Amygdala (tissue), 56 donors: ENCODE data around the gene BMP10.

Experiments used
- DNase-seq, 56 donors: peaks; one replicate each; lab custom pipeline; 2025; lab: John Stamatoyannopoulos, UW

The BMP10 gene, protein sequence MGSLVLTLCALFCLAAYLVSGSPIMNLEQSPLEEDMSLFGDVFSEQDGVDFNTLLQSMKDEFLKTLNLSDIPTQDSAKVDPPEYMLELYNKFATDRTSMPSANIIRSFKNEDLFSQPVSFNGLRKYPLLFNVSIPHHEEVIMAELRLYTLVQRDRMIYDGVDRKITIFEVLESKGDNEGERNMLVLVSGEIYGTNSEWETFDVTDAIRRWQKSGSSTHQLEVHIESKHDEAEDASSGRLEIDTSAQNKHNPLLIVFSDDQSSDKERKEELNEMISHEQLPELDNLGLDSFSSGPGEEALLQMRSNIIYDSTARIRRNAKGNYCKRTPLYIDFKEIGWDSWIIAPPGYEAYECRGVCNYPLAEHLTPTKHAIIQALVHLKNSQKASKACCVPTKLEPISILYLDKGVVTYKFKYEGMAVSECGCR

GRCh38 chr2:68871159-68871764, at the start of gene BMP10:
TSS of gene BMP10 (minus strand) at chr2:68871397. CDS start at chr2:68871358, 39 bp downstream.
- DNase-seq, result no peak

DNA sequence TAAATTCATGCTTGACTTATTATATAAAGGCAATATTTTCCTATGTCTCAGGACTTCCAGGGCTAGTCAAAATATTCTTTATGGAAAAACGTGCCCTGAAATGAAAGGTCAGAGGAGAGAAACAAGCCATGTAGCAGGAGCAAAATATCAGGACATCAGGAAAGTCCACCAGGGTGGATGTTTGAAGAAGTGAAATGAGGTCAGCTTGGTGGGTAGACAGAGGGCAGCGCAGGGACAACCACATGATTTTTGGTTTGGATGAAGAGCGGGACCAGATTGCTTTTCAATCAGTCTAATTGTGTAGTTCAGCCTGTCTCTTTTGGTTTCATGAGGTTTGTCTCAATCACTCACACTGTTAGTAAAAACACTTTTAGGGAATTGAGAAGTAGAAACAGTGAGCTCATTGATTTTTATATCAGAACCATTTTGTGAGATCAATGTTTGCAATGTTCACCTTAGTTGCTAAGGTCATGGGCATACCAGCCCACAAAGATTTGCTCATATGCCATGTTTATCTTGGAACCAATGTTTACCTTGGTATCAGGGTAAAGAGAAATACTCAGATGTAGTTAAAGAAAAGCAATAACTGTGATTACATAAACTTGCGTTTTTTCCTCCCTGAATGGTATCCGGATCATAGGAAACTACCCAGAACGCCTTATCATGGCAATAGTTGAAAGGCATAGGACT, 49.4 kb upstream of the BMP10 start:
- DNase-seq, result no peak

GRCh38 chr2:68918497-68918896, 47.3 kb upstream of the BMP10 start:
- DNase-seq, result no peak

DNA sequence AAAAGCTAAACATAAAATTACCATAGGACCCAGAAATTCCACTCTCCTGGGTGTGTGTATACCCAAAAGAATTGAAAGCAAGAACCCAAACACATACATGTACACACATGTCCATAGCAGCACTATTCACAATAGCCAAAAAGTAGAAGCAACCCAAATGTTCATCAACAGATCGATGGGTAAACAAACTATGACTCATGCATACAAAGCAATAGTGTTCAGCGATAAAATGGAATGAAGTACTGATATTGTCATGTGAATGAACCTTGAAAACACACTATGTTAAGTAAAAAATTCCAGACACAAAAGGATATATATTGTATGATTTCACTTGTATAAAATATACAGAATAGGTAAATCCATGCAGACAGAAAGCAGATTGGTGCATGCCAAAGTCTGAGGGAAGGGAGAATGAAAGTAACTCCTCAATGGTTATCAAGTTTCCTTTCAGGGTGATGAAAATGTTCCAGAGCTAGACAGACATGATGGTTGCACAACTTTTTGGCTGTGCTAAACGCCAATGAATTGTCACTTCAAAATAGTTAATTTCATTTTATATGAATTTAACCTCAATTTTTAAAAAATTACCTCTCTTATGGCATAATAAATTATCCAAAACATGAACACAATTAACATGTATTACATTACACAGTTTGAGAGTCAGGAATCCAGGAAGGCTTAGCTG, 46.0 kb upstream of the BMP10 start:
- DNase-seq, result no peak

DNA sequence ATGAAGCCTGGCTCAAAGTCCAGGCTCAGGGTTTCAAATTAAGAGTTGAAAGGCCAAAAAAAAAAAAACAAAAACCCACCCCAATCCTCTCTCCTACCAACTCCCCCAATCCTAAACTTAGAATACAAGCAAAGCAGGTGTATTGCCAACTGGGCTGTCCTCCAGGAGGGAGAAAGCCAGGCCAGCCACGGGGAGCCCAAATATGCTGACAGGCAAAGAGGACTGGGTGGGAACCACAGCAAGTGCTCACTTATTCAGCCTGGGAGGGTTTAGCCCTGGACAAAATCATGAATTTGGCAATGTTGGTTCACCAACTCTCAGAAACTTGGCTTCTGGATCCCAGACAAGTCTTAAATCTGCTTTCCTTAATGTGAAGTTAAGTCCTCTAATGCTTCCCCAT, 45.0 kb upstream of the BMP10 start:
- no peak for DNase-seq

DNA sequence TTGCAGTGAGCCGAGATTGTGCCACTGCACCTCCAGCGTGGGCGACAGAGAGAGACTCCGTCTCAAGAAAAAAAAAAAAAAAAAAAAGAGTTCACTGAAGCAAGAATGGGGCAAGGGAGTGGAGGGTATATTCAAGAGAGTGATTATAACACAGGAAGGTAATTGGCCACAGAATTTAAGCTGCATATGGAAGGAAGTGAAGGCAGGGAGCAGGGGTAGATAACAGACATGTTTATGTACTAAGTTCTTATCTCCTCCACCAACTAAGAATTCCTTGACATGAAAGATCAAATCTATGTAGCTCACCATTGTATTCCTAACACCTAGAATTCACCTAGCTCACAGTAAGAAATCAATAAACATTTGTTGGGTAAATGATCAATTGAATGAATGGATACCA, 44.2 kb upstream of the BMP10 start:
- no peak for DNase-seq

DNA sequence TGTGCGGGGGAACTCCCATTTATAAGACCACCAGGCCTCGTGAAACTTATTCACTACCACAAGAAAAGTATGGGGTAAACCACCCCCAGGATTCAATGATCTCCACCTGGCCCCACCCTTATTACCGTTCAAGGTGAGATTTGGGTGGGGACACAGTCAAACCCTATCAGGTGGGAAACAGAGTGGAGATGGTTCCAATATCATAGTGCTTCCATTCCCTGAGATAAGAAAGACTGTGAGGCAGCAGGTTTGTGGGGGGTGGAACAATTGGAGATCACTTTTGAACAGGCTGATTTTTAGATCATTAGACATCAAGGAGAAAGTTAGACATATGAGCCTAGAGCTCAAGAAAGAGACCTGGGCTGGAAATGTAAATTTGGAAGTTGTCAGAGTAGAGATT, 42.2 kb upstream of the BMP10 start:
- DNase-seq, result no peak

- no peak for DNase-seq
Observed at GRCh38 chr2:68912732-68913131, 41.5 kb upstream of the BMP10 start.

DNA sequence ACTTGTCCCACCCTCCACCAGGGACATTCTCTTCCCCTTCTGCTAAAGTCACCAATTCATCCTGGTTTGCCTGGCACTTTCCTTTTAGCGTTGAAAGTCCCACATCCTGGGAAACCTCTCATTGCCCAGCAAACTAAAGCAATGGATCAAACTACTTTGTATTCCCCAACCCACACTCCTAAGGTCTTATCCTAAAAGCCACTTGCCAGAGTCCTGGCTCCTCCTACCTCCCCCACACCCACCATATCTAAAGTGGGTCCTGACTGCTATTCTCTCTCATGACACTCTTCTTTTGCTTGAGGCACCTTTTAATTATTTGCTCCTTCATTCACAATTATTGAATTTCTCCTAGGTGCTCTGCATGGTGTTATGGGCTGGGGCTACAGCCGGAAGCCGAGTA, 40.9 kb upstream of the BMP10 start:
- DNase-seq, result no peak

GRCh38 chr2:68911709-68912108, 40.5 kb upstream of the BMP10 start:
- DNase-seq, result no peak

DNA sequence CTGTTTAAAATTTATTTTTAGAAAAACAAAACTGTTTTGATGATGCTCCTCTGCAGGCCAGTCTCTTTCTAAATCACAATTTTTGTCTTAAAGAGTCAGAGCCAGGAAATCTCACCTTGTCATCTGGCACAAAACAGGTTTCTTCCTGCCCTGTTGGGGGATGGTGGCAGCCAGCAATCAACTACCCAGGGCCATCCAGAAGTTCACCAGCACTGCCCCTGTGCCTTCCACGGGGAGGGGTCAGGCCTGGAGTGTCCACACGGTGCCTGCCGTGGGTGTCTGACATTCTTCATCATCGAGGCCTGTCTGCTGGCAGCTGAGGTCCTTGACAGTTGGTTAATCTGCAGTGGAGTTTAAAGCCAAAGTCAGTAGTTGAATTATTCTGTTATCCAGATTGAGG, 40.0 kb upstream of the BMP10 start:
- no peak for DNase-seq

DNA sequence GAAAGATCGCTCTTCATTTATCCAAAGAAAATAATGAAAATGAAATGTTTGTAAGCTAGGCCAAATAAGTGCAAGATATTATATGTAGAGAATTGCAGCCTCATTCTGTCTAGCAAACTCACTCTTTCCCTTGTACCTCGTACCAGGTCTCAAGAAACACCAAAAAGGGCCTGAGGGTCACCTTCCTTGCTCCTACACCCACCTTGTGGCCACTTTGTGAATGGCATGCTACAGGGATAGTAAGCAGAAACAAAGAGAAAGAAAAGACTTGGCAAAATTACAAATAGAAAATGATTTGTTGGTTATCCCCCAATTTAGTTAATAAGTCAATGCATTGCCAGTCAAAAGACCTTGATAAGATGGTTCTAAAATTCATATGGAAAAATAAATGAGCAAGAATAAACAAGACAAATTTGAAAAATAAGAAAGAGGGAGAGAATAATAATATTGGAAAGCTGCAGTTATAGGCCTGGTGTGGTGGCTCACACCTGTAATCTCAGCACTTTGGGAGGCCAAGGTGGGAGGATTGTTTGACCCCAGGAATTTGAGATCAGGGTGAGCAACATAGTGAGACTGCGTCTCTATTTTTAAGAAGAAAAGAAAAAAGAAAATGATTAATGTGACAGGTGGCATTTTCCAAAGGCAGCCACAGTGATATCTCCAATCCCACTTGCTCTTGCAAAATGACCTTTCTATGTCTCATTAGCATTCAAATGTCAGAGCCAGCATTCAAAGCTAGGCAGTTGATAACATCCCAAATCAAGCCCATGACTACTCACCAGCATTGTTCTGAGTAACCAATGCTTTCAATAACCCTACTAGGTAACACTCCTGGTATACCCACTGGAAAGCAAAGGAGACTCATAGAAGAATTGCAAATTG, 38.8 kb upstream of the BMP10 start:
- DNase-seq, result peak in 31 of 56 donors; percentile 2 to 76 (median 23)

GRCh38 chr2:68908392-68908970, 37.3 kb upstream of the BMP10 start:
- peak in 5 of 56 donors; percentile 2 to 7 (median 4) for DNase-seq

DNA sequence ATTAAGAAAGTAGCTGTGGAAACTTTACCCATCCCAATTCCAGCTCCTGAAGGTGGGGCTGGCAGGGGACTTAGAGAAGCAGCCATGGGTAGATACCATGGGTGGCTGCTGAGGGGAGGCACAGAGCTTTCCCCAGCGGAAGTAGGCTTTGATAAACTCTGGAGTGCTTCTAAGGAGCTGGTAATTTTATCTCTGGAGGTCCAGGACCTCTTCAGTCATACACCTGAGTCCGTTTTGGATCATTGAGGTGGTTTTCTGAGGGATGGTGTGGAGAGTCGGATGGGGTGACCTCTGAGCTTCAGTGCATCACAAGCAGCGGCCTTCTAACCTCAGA, 36.7 kb upstream of the BMP10 start:
- no peak for DNase-seq

DNA sequence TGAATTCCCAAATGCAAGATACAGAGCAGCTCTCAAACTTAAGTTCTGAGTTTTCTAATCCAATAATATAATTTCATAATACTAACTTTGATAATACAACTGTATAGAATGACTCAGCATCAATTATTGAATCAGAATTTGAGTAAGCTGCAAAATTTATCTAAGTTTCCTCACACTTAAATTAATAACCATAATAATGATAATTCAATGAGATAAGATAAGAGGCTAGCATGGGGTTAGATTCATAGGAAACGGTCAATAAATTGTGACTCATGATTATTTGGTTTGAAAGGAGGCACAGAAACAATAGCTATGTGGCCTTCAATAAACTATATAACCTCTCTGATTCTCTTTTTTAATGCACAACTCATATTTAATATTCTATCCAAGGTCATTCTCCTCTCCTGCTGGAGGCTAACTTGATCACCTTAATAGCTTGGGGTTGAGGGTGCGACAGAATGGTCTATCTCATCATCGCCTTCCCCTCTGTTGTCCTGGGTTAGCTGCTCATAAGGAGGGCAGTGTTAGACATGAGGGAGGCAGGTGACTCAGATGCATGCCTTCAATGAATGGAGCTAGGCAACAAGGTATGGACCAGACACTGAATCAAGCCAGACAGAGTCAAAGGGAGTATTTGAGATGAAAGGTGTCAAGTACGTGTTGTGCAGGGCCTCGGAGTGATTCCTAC, 36.2 kb upstream of the BMP10 start:
- DNase-seq, result no peak

DNA sequence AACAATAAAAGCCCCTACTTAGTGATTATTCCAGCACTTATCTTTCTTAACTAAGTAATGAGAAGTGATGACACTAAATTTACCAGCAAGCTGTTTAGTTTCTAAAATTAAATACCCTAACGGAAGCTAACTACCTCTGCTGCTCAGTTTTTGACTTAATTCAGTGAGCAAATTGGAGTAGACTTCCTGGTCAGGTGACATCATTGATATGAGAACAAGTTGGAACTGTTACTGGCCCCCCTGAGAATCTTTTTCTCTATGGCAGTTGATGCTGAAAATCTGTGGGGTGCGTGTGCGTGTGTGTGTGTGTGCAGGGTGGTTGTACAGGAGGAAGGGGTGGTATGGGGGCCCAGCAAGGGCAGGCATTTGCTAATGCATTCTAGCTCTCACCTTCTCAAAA, 35.5 kb upstream of the BMP10 start:
- no peak for DNase-seq

DNA sequence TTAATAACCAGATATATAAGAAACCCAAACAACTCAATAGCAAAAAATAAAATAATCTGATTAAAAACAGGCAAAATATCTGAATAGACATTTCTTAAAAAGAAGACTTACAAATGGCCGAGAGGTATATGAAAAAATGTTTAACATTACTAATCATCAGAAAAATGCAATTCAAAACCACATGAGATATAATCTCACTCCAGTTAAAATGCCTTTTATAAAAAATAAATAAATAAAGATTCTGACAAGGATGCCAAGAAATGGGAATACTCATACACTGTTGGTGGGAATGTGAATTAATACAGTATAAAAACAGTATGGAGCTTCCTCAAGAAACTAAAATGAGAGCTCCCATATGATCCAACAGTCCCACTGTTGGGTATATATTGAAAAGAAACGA, 33.9 kb upstream of the BMP10 start:
- no peak for DNase-seq

- no peak for DNase-seq
Observed at GRCh38 chr2:68901561-68901960, 30.4 kb upstream of the BMP10 start.

DNA sequence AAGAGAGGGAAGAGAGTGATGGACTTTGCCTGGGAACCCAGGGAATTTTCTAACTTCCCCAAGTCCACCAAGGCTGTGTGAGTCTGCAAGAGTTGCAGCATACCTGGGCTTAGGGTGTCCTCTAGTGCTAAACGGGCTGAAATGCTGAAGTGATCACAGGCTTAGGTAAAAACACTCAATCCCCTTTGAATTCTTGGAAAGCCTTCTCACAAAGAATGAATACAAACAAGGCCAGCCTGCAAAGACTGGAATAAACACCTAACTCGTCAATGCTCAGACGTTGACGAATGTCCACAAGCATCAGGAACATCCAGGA, 30.0 kb upstream of the BMP10 start:
- no peak for DNase-seq
